Effector memory CD8-positive, alpha-beta T cell (primary cell): ENCODE results near the gene CD2.

Experiments used
- ATAC-seq: fragments of 150-1000 bp; cut with Tn5 transposase; replicated peaks from 2 replicates; pipeline ENCODE4 v1.10.0; 2021; ENCODE audit warnings: mild to moderate bottlenecking, moderate library complexity
- DNase-seq, 3 experiments: peaks; one replicate each; pipeline ENCODE4 v3.0.0; 2021
- H3K27ac Mint-ChIP-seq, 2 donors: one replicate each; pipeline ENCODE4 v1.8.0; 2022; ENCODE audit warnings: mild to moderate bottlenecking in 2 of 2, mixed read lengths in 2 of 2, moderate library complexity in 2 of 2
- H3K27me3 Mint-ChIP-seq, 2 donors: one replicate each; pipeline ENCODE4 v1.8.0; 2022; ENCODE audit warnings: mixed read lengths in 2 of 2
- H3K36me3 Mint-ChIP-seq: one replicate; pipeline ENCODE4 v1.8.0; 2022; ENCODE audit warnings: mild to moderate bottlenecking, moderate library complexity, mixed read lengths; ENCODE audit not compliant: insufficient read depth
- H3K4me1 Mint-ChIP-seq, 2 donors: one replicate each; pipeline ENCODE4 v1.8.0; 2022; ENCODE audit warnings: low read depth in 2 of 2, mixed read lengths in 2 of 2
- H3K4me3 Mint-ChIP-seq, 2 donors: one replicate each; pipeline ENCODE4 v1.8.0; 2022; ENCODE audit warnings: mild to moderate bottlenecking in 2 of 2, mixed read lengths in 2 of 2, moderate library complexity in 2 of 2
- H3K9me3 Mint-ChIP-seq, 2 donors: one replicate each; pipeline ENCODE4 v1.8.0; 2022; ENCODE audit warnings: mixed read lengths in 2 of 2

Gene CD2

DNA sequence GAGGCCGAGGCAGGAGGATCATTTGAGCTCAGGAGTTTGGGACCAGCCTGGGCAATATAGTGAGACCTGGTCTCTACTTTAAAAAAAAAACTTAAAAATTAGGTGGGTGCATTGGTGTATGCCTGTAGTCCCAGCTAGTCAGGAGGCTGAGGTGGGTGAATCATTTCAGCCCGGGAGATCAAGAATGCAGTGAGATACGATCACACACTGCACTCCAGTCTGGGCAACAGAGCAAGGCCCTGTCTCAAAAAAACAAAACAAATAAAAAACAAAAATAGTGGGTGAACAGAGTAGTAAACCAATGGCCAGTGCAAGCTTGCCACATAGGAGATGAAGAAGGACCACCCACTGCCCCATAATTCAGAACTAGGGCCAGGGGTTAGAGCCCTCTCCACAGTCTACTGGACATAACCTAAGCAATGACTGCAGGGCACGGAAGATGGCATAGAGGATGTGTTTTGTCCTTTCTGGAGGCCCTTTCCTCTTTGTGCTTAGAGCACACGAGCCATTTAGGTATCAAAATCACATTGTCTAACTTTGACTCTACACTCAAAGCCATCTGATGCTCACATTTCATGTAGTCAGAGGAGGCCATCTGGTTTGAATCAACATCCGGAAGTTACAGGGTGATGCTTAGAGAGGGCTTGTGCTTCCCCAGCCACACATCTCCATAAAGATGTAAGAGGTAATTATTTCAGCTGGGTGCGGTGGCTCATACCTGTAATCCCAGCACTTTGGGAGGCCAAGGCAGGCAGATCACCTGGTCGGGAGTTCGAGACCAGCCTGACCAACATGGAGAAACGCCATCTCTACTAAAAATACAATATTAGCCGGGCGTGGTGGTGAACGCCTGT lies 12.6 kb downstream of the CD2 start:
- DNase-seq = peak in 1 of 3 experiments; percentile 24
- Mint-ChIP-seq H3K4me1 (peaks cover 91% of the 10 kb centered on the region in 2 donors), H3K36me3 (peaks cover 88% of the 10 kb centered on the region), H3K27ac (peak overlapping the region; percentile 96 to 97), H3K9me3 (no peaks in the 10 kb centered on the region), H3K27me3 (no peaks in the 10 kb centered on the region), H3K4me3 (peak overlapping the region; percentile 64 to 74)
- ATAC-seq = peak; percentile 19

DNA sequence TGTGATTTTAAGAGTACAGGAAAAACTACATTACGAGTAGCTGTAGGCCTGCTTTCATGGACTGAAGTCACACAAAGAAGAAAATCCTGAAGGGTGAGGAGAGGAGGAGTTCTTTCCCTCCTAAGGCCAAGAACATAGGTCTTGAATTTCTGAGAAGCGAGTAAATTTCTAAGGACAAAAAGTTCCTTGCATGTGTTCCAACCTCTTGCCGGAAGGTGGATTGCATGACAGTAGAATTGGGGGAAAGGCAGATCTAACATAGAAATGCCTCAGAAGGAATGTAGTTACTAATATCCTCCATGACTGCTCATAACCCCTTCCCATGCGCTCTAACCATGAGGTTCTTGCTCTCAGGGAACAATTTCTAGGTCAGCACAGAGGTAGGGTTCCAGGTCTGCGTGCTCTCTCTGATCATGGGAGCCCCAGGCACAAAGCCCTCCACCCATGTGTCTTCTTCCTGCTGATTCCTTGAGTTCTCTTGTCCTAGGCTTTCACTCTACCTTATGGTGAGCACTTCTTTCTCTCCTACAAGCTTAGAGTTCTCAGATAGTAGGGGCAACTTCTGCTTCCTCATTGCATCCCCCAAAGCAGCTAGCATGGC lies 13.7 kb downstream of the CD2 start:
- peaks cover 87 to 91% of the 10 kb centered on the region in 2 donors for H3K4me1 Mint-ChIP-seq

DNA sequence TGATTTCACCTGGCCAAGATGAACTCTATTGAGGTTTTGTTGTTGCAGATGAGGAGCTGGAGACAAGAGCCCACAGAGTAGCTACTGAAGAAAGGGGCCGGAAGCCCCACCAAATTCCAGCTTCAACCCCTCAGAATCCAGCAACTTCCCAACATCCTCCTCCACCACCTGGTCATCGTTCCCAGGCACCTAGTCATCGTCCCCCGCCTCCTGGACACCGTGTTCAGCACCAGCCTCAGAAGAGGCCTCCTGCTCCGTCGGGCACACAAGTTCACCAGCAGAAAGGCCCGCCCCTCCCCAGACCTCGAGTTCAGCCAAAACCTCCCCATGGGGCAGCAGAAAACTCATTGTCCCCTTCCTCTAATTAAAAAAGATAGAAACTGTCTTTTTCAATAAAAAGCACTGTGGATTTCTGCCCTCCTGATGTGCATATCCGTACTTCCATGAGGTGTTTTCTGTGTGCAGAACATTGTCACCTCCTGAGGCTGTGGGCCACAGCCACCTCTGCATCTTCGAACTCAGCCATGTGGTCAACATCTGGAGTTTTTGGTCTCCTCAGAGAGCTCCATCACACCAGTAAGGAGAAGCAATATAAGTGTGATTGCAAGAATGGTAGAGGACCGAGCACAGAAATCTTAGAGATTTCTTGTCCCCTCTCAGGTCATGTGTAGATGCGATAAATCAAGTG lies 14.3 kb downstream of the CD2 start:
- Mint-ChIP-seq H3K9me3 (no peaks in the 10 kb centered on the region), H3K36me3 (peaks cover 74% of the 10 kb centered on the region), H3K4me1 (peaks cover 81 to 90% of the 10 kb centered on the region in 2 donors), H3K27me3 (no peaks in the 10 kb centered on the region), H3K27ac (peak overlapping the region; percentile 96 to 97), H3K4me3 (peak overlapping the region; percentile 64 to 68)
- ATAC-seq (no peak), DNase-seq (no peak)

More for the DNA sequence above, 13.7 kb downstream of the CD2 start:
- Mint-ChIP-seq H3K36me3 (peaks cover 77% of the 10 kb centered on the region), H3K4me3 (peak overlapping the region; percentile 64 to 74), H3K9me3 (no peaks in the 10 kb centered on the region), H3K27ac (peak overlapping the region; percentile 96 to 97), H3K27me3 (no peaks in the 10 kb centered on the region)
- ATAC-seq (no peak), DNase-seq (no peak)

DNA sequence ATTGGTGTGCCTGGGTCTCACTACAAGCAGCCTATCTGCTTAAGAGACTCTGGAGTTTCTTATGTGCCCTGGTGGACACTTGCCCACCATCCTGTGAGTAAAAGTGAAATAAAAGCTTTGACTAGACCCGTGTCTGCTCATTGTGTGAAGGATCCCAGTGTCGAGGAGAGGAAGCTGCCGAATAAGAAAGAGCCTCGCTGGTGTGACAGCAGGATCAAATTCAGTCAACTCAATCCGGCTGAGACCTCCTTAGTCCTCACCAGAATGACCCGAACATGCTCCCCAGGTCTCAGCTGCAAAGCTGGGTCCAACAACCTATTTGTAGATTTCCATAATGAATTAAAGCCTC lies 14.8 kb downstream of the CD2 start:
- H3K4me1 Mint-ChIP-seq = peaks cover 75 to 85% of the 10 kb centered on the region in 2 donors
- H3K9me3 Mint-ChIP-seq = no peaks in the 10 kb centered on the region
- H3K36me3 Mint-ChIP-seq = peaks cover 74% of the 10 kb centered on the region
- H3K27ac Mint-ChIP-seq = peak overlapping the region; percentile 96 to 97
- peak overlapping the region; percentile 64 to 68 for H3K4me3 Mint-ChIP-seq
- no peaks in the 10 kb centered on the region for H3K27me3 Mint-ChIP-seq
- no peak for ATAC-seq
- no peak for DNase-seq

DNA sequence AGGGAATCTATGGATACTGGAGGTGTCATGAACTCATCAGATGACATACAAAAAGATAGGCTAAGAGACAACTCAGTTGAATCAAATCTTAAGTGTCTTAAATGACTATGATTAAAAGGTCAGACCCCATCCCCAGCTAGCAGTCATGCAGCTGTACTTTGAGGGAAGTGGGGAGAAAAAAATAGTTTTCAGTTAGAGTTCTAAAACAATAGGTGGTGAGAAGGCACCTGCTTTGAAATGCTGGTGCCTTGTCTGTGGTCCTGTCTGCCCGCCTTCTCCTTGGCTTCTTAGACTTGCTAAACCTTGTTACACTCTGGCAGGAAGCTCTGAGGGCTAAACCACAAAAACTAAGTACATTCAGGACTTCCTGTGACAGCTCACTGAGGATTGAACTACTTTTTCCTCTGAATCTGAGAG lies 15.3 kb downstream of the CD2 start:
- Mint-ChIP-seq H3K36me3 (peaks cover 74% of the 10 kb centered on the region), H3K4me1 (peaks cover 71 to 80% of the 10 kb centered on the region in 2 donors), H3K27ac (peak overlapping the region; percentile 96 to 97), H3K9me3 (no peaks in the 10 kb centered on the region), H3K4me3 (peak overlapping the region; percentile 64 to 68), H3K27me3 (no peaks in the 10 kb centered on the region)
- ATAC-seq = peak; percentile 87
- peak; percentile 61 to 68 (median 63) for DNase-seq

DNA sequence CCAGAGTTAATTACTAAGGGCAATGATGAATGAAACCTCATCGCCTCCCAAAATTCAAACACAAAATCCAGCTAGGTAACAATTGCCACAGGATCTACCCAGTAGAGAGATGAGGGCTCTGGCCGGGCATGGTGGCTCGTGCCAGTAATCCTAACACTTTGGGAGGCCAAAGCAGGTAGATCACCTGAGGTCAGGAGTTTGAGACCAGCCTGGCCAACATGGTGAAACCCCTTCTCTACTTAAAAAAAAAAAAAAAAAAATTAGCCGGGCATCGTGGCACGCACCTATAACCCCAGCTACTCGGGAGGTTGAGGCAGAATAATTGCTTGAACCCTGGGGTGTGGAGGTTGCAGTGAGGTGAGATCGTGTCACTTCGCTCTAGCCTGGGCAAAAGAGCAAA lies 15.8 kb downstream of the CD2 start:
- Mint-ChIP-seq H3K9me3 (no peaks in the 10 kb centered on the region), H3K36me3 (peaks cover 74% of the 10 kb centered on the region), H3K4me1 (peaks cover 66 to 76% of the 10 kb centered on the region in 2 donors), H3K27ac (peak overlapping the region; percentile 96 to 97), H3K27me3 (no peaks in the 10 kb centered on the region), H3K4me3 (peak overlapping the region; percentile 64 to 68)
- DNase-seq = no peak
- ATAC-seq = peak; percentile 3

DNA sequence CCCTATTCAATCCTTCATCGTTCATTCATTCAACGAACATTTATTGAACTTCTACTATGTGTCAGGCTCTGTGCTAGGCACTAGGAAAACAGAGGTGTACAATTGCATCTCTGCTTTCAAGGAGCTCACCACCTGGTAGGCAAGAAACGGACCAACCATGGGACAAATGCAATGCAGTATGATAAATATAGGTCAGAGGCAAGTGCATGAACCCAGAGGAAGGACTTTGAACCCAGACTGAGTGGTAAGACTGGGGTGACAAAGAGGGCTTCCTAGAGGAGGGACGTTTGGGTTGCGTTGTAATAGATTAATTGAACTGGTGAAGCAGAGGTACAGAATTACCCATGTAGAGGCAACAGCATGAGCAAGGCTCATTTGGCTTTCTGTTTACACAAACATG lies 16.4 kb downstream of the CD2 start:
- peaks cover 62 to 75% of the 10 kb centered on the region in 2 donors for H3K4me1 Mint-ChIP-seq
- no peaks in the 10 kb centered on the region for H3K27me3 Mint-ChIP-seq
- ATAC-seq (peak; percentile 37), DNase-seq (no peak)
- no peaks in the 10 kb centered on the region for H3K9me3 Mint-ChIP-seq
- peak overlapping the region; percentile 96 to 97 for H3K27ac Mint-ChIP-seq
- H3K4me3 Mint-ChIP-seq = peak overlapping the region; percentile 64 to 68
- peaks cover 74% of the 10 kb centered on the region for H3K36me3 Mint-ChIP-seq

DNA sequence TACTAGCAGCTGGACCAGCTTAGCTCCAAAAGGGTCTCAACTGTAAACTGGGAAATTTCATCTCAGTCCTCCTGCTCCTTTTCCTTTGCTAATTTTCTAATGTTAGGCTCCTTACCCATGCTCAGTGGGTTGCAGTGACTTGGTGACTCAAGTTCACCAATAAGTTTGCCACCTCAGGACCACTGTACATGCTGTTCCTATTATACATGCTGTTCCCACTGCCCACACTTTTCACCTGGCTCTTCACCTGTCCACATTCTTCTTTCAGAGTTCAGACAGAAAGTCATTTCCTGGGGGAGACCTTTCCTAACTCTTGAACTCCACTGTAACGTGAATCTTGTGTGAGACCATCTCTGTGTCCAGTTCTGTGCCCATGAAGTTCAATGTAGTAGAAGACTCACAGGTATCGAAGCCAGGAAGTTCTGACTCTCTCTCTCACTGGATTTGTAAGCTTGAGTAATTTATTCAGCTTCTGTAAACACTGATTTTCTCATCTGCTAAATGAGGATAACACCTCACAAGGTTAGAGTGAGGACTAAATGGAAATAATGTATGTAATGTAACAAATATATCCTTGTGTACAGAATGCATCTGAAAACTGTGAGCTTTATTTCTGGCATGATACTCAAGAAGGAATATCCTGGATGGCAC lies 17.9 kb downstream of the CD2 start:
- Mint-ChIP-seq H3K36me3 (peaks cover 64% of the 10 kb centered on the region), H3K9me3 (no peaks in the 10 kb centered on the region), H3K27ac (peak overlapping the region; percentile 96 to 97), H3K27me3 (no peaks in the 10 kb centered on the region), H3K4me1 (peaks cover 50 to 68% of the 10 kb centered on the region in 2 donors), H3K4me3 (peak overlapping the region in 1 of 2 donors; percentile 57)
- DNase-seq = no peak
- ATAC-seq = no peak

DNA sequence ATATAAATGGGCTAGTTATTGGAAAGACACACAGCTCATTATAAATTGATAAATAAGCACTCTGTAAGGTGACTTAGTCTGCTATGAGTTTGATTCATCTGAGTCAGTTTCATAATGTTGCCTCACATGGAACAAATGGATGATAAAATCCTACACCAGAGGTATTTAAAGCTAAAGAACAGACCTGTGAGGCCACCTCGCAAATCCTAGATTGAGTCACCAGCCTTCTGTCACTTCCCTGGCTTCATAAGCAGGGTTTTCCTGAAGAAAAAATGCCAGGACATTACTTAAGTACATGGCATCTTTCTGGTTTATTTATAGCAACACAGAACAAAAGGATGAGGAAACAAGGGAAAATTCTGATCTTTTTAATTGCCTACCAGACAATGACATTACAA lies 18.4 kb downstream of the CD2 start:
- Mint-ChIP-seq H3K27me3 (no peaks in the 10 kb centered on the region), H3K4me1 (peaks cover 46 to 68% of the 10 kb centered on the region in 2 donors), H3K36me3 (peaks cover 59% of the 10 kb centered on the region), H3K27ac (peak overlapping the region in 1 of 2 donors; percentile 97), H3K4me3 (peak overlapping the region in 1 of 2 donors; percentile 71), H3K9me3 (no peaks in the 10 kb centered on the region)
- ATAC-seq = no peak
- no peak for DNase-seq

DNA sequence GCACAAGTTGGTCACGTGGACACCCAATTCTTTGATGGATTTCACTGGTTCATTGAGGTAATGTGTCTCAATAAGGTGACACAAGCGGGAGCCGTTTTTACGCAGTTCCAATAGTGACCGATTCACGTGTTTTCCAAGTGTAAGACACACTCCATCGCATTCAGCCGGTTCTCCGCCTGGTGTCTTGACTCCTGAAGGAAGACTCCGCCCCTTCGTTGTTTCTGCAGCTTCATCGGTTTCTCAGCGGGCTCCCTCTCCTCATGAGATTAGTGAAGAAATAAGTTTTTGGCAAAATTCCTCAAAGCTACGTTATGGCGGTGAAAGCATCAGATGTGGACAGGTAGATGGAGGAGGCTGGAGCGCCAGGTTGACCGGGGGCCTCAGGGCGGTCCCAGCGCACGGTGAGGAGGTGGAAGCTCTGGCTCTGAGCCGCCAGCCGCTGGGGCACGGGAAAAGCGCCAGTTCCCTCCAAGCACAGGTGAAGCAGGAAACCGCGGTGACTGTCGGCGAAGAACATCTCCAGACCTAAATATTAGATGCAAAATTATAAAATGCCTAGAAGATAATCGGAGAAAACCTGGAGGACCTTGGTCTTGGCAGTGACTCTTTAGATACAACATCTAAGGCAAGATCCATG lies 21.0 kb downstream of the CD2 start:
- DNase-seq (no peak), ATAC-seq (no peak)
- peak overlapping the region in 1 of 2 donors; percentile 71 for H3K4me3 Mint-ChIP-seq
- peak overlapping the region in 1 of 2 donors; percentile 46 for H3K27ac Mint-ChIP-seq
- H3K9me3 Mint-ChIP-seq = no peaks in the 10 kb centered on the region
- H3K27me3 Mint-ChIP-seq = no peaks in the 10 kb centered on the region
- peaks cover 39% of the 10 kb centered on the region for H3K36me3 Mint-ChIP-seq
- H3K4me1 Mint-ChIP-seq = peaks cover 28 to 55% of the 10 kb centered on the region in 2 donors

DNA sequence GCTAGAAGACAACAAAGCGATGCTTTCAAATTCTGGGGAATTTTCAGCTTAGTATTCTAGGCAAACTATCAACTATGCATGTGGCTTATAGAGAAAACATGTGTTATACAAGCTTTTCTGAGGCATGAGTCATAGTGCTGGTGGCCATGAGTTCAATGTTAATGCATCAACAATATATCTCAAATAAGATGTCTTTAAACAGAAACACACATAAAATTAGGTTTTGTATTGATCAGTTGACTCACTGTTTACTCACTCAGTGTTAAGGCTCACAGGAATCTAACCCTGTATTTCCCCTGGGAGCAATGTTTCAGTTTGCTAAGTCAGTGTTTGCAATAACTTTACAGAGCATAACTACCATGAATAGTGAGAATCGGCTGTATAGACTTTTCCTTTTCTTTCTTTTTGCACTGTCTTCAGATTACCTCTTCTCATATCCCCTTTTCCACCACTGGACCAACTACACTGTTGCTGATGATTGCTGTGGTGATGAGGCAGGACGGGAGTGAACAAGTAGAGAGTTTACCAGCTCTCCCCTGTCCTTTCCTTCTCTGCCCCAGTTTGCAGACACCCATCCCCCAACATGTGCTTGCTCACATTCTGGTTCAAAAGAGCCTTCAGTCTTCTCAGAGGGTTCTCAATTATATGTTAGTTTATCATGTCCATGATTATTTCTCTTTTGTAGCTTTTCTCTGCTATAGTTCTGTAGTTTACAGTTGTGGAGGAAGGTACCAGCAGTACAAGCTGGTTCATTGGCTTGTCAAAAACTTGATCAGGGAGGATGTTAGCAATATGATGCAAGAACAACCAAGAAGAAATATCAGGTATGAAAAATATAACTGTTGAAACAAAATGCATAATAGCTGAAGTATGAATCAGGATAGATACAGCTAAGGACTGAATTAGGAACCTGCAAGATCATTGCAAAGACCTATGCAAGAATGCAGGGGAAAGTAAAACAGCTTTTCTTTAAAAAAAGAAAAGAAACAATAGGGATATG lies 23.9 kb downstream of the CD2 start:
- ATAC-seq (peak; percentile 48), DNase-seq (no peak)
- Mint-ChIP-seq H3K27me3 (no peaks in the 10 kb centered on the region), H3K27ac (peak overlapping the region in 1 of 2 donors; percentile 22), H3K36me3 (peaks cover 44% of the 10 kb centered on the region), H3K9me3 (no peaks in the 10 kb centered on the region), H3K4me3 (peak overlapping the region; percentile 4 to 26), H3K4me1 (peaks cover 8 to 43% of the 10 kb centered on the region in 2 donors)

DNA sequence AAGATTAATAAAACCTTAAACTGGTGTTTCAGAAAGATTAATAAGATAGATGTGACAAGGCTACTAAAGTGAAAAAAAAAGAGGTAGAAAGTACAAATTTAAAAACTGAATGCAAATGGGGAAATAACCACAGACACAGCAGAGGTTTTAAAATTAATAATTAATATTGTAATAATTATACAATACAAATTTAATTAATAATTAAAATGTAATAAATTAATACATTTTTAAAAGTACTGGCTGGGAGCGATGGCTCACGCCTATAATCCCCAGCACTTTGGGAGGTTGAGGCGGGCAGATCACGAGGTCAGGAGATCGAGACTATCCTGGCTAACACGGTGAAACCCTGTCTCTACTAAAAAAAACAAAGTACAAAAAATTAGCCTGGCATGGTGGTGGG lies 26.8 kb downstream of the CD2 start:
- ATAC-seq (no peak), DNase-seq (no peak)
- Mint-ChIP-seq H3K36me3 (peaks cover 26% of the 10 kb centered on the region), H3K4me1 (peaks cover 23 to 57% of the 10 kb centered on the region in 2 donors), H3K27me3 (no peaks in the 10 kb centered on the region), H3K4me3 (no peak overlapping the region), H3K27ac (no peak overlapping the region), H3K9me3 (peaks cover 3 to 5% of the 10 kb centered on the region in 2 donors)
